Middle frontal gyrus (tissue), 1 donor: ENCODE data around the gene NBPF3.

ENCODE experiments used
- DNase-seq: peaks from one replicate; pipeline ENCODE4 v3.0.0-alpha.2; 2015; ENCODE audit warnings: low spot score; ENCODE audit errors: extremely low spot score

Gene NBPF3

GRCh38 chr1:21494196-21494595, 54.3 kb downstream of the NBPF3 start:
- no peak for DNase-seq

GRCh38 chr1:21495225-21495820, 55.4 kb downstream of the NBPF3 start:
- no peak for DNase-seq

GRCh38 chr1:21496063-21496462, 56.1 kb downstream of the NBPF3 start:
- DNase-seq = no peak

GRCh38 chr1:21496886-21497285, 56.9 kb downstream of the NBPF3 start:
- no peak for DNase-seq

- no peak for DNase-seq
Observed at GRCh38 chr1:21497466-21498061, 57.6 kb downstream of the NBPF3 start.

- no peak for DNase-seq
Observed at GRCh38 chr1:21499283-21499950, 59.5 kb downstream of the NBPF3 start.

GRCh38 chr1:21503706-21504377, 63.9 kb downstream of the NBPF3 start:
- DNase-seq = no peak

GRCh38 chr1:21506804-21507203, 66.9 kb downstream of the NBPF3 start:
- DNase-seq = no peak

- no peak for DNase-seq
Observed at GRCh38 chr1:21507511-21508270, 67.8 kb downstream of the NBPF3 start.

- no peak for DNase-seq
Observed at GRCh38 chr1:21508580-21509350, 68.8 kb downstream of the NBPF3 start.

GRCh38 chr1:21509351-21510112, 69.6 kb downstream of the NBPF3 start, which contains the start of gene ALPL:
ALPL (plus strand) TSS chr1:21509423; CDS start chr1:21554082, 44,659 bp downstream.
- no peak for DNase-seq

- no peak for DNase-seq
Observed at GRCh38 chr1:21510113-21510493, 70.2 kb downstream of the NBPF3 start.

- no peak for DNase-seq
Observed at GRCh38 chr1:21510885-21511578, 71.1 kb downstream of the NBPF3 start.

- DNase-seq = no peak
Observed at GRCh38 chr1:21511579-21512522, 71.9 kb downstream of the NBPF3 start.

GRCh38 chr1:21514245-21514644, 74.3 kb downstream of the NBPF3 start:
- DNase-seq = no peak

- DNase-seq = no peak
Observed at GRCh38 chr1:21517161-21517589, 77.2 kb downstream of the NBPF3 start.

- DNase-seq = no peak
Observed at GRCh38 chr1:21517660-21518480, 77.9 kb downstream of the NBPF3 start.
